IMR-90 (cell line): ENCODE measurements around the gene OSBP2. TPM values are rescaled to one million over a fixed set of nuclear protein-coding genes. Genes with fewer than 3 reads are reported as not detected.

Source experiments
- ATAC-seq: fragments of 200-7000 bp; cut with Tn5 transposase; 2 replicates; pipeline ENCODE4 v1.9.1; 2020; ENCODE audit warnings: low read depth, mild to moderate bottlenecking, moderate library complexity
- BruUV-seq: library from RNA; stranded (reverse); fragments of 400-500 nt; replicated peaks from 2 replicates; lab custom pipeline; 2021; lab: Mats Ljungman, UMichigan
- CTCF ChIA-PET: fragments of 300-600 bp; formaldehyde crosslinking; extraction: SDS; loops from one replicate; lab custom pipeline; 2021; ENCODE audit warnings: antibody characterized with exemption; lab: Yijun Ruan, JAX
- POLR2A ChIA-PET: fragments of 300-600 bp; sonication (Branson Sonifier 250); formaldehyde crosslinking; loops from one replicate; lab custom pipeline; 2022; ENCODE audit warnings: antibody characterized with exemption; ENCODE audit not compliant: unreplicated experiment; lab: Charles Lee
- DNase-seq: peaks from one replicate; pipeline ENCODE4 v3.0.0; 2013
- H2AFZ ChIP-seq: replicated peaks from 2 replicates; pipeline ENCODE3; 2013; ENCODE audit warnings: low read length, mild to moderate bottlenecking; ENCODE audit not compliant: poor library complexity
- H2AK5ac ChIP-seq: 2 replicates; pipeline ENCODE4 v1.6.1; 2013; ENCODE audit warnings: low read depth, low read length, inconsistent platforms
- H2AK9ac ChIP-seq: replicated peaks from 2 replicates; pipeline ENCODE3; 2013; ENCODE audit warnings: mild to moderate bottlenecking, low read depth, low read length, moderate library complexity; ENCODE audit not compliant: poor library complexity
- H2BK120ac ChIP-seq: 2 replicates; pipeline ENCODE4 v1.6.1; 2013; ENCODE audit warnings: low read depth, low read length, inconsistent platforms
- H2BK15ac ChIP-seq: 3 replicates; pipeline ENCODE4 v1.6.1; 2013; ENCODE audit warnings: low read depth, low read length, inconsistent platforms
- H2BK20ac ChIP-seq: 2 replicates; pipeline ENCODE4 v1.6.1; 2013; ENCODE audit warnings: low read depth, mild to moderate bottlenecking, inconsistent platforms, low read length, moderate library complexity
- H2BK5ac ChIP-seq: 2 replicates; pipeline ENCODE4 v1.6.1; 2013; ENCODE audit warnings: mild to moderate bottlenecking, low read depth, low read length, inconsistent platforms; ENCODE audit not compliant: poor library complexity, severe bottlenecking
- H3K14ac ChIP-seq: replicated peaks from 2 replicates; pipeline ENCODE4 v1.6.1; 2013; ENCODE audit warnings: low read depth, low read length, inconsistent platforms
- H3K18ac ChIP-seq: 2 replicates; pipeline ENCODE4 v1.6.1; 2013; ENCODE audit warnings: low read depth, low read length, control low read depth
- H3K23ac ChIP-seq: 2 replicates; pipeline ENCODE4 v1.6.1; 2013; ENCODE audit warnings: low read depth, low read length, inconsistent platforms
- H3K27ac ChIP-seq: 2 replicates; pipeline ENCODE4 v1.5.1; 2013; ENCODE audit warnings: mild to moderate bottlenecking, control low read depth, low read length; ENCODE audit not compliant: insufficient read depth
- H3K27me3 ChIP-seq: 2 replicates; pipeline ENCODE4 v1.6.1; 2013; ENCODE audit warnings: low read length; ENCODE audit not compliant: control insufficient read depth, insufficient read depth
- H3K36me3 ChIP-seq: 2 replicates; pipeline ENCODE4 v1.6.1; 2013; ENCODE audit warnings: low read length, mixed read lengths; ENCODE audit not compliant: control insufficient read depth, insufficient read depth
- H3K4ac ChIP-seq: 2 replicates; pipeline ENCODE4 v1.6.1; 2013; ENCODE audit warnings: low read depth, low read length, inconsistent platforms
- H3K4me1 ChIP-seq: 2 replicates; pipeline ENCODE4 v1.6.1; 2013; ENCODE audit warnings: low read length, mixed read lengths; ENCODE audit not compliant: control insufficient read depth, insufficient read depth
- H3K4me2 ChIP-seq: 2 replicates; pipeline ENCODE4 v1.6.1; 2013; ENCODE audit warnings: low read depth, mild to moderate bottlenecking, control low read depth, low read length, moderate library complexity
- H3K4me3 ChIP-seq: 2 replicates; pipeline ENCODE4 v1.5.1; 2013; ENCODE audit warnings: low read depth, mild to moderate bottlenecking, control low read depth, low read length, moderate library complexity; ENCODE audit not compliant: insufficient read depth
- H3K56ac ChIP-seq: 2 replicates; pipeline ENCODE4 v1.6.1; 2013; ENCODE audit warnings: low read length, inconsistent platforms; ENCODE audit not compliant: insufficient read depth; ENCODE audit errors: extremely low read depth
- H3K79me1 ChIP-seq, 2 experiments: 2 replicates each; pipeline ENCODE4 v1.6.1; 2013; ENCODE audit warnings: low read length in 2 of 2, inconsistent platforms in 1 of 2, low read depth in 1 of 2
- H3K9ac ChIP-seq: 2 replicates; pipeline ENCODE4 v1.6.1; 2013; ENCODE audit warnings: low read depth, low read length, control low read depth
- H3K9me1 ChIP-seq: 2 replicates; pipeline ENCODE4 v1.6.1; 2013; ENCODE audit warnings: low read length, inconsistent platforms; ENCODE audit not compliant: insufficient read depth
- H3K9me3 ChIP-seq: 2 replicates; pipeline ENCODE4 v1.6.1; 2013; ENCODE audit warnings: low read length; ENCODE audit not compliant: control insufficient read depth, insufficient read depth
- H4K20me1 ChIP-seq: 2 replicates; pipeline ENCODE4 v1.6.1; 2013; ENCODE audit warnings: low read length, inconsistent platforms; ENCODE audit not compliant: insufficient read depth
- H4K5ac ChIP-seq: 2 replicates; pipeline ENCODE4 v1.6.1; 2013; ENCODE audit warnings: mild to moderate bottlenecking, low read depth, low read length, control low read depth
- H4K8ac ChIP-seq, 2 experiments: 2 replicates each; pipeline ENCODE4 v1.6.1; 2013; ENCODE audit warnings: low read depth in 2 of 2, low read length in 2 of 2, control low read depth in 1 of 2, inconsistent platforms in 1 of 2
- H4K91ac ChIP-seq: 2 replicates; pipeline ENCODE4 v1.6.1; 2013; ENCODE audit warnings: low read depth, low read length, inconsistent platforms; ENCODE audit not compliant: insufficient read depth
- BHLHE40 ChIP-seq: fragments of 150-350 bp; IDR thresholded peaks from 2 replicates; pipeline ENCODE4 v1.6.1; 2016; ENCODE audit warnings: mild to moderate bottlenecking, low read depth, low read length
- CEBPB ChIP-seq: IDR thresholded peaks from 2 replicates; pipeline ENCODE4 v1.6.1; 2012; ENCODE audit warnings: low read depth, low read length, improper control_type of control experiment
- CHD1 ChIP-seq: IDR thresholded peaks from 2 replicates; pipeline ENCODE4 v1.6.1; 2012; ENCODE audit warnings: low read depth, low read length, improper control_type of control experiment
- CTCF ChIP-seq: conservative IDR thresholded peaks from 2 replicates; pipeline ENCODE4 v1.5.1; 2012; ENCODE audit warnings: mild to moderate bottlenecking, low read depth, low read length, improper control_type of control experiment
- MAZ ChIP-seq: IDR thresholded peaks from 2 replicates; pipeline ENCODE4 v1.6.1; 2012; ENCODE audit warnings: low read depth, mild to moderate bottlenecking, low read length, improper control_type of control experiment, moderate library complexity, borderline replicate concordance
- MXI1 ChIP-seq: IDR thresholded peaks from 2 replicates; pipeline ENCODE4 v1.6.1; 2012; ENCODE audit warnings: low read depth, mild to moderate bottlenecking, low read length, moderate library complexity, borderline replicate concordance
- NFE2L2 ChIP-seq: fragments of 150-350 bp; IDR thresholded peaks from 2 replicates; pipeline ENCODE4 v1.6.1; 2016; ENCODE audit warnings: low read depth, mild to moderate bottlenecking, low read length
- POLR2A ChIP-seq: IDR thresholded peaks from 2 replicates; pipeline ENCODE4 v1.6.1; 2012; ENCODE audit warnings: mild to moderate bottlenecking, low read depth, low read length
- RAD21 ChIP-seq: IDR thresholded peaks from 2 replicates; pipeline ENCODE4 v1.6.1; 2012; ENCODE audit warnings: low read length, improper control_type of control experiment
- RCOR1 ChIP-seq: IDR thresholded peaks from 2 replicates; pipeline ENCODE4 v1.6.1; 2012; ENCODE audit warnings: mild to moderate bottlenecking, low read length, improper control_type of control experiment; ENCODE audit not compliant: insufficient replicate concordance
- RFX5 ChIP-seq: IDR thresholded peaks from 2 replicates; pipeline ENCODE4 v1.8.0; 2012; ENCODE audit warnings: low read depth, mild to moderate bottlenecking, low read length, moderate library complexity
- WGBS, 2 experiments: methylation state at CpG; one replicate each; pipeline versions ENCODE4 v1.1.5 to v1.1.7; 2013; ENCODE audit warnings: missing lambda C conversion rate in 2 of 2; ENCODE audit not compliant: insufficient read length in 1 of 2; ENCODE audit errors: extremely low coverage in 2 of 2; 5-methylcytosine and 5-hydroxymethylcytosine counted together
- dilution Hi-C: fragments of 300-500 bp; cut with HindIII; formaldehyde crosslinking; loops from one replicate; pipeline ENCODE4 v1.14.3; 2018; ENCODE audit warnings: low sequenced_read_pairs; ENCODE audit not compliant: unreplicated experiment
- in situ Hi-C: fragments of 300-500 bp; cut with MboI; formaldehyde crosslinking; loops from 3 replicates; pipeline ENCODE4 v1.14.3; 2019; ENCODE audit warnings: low sequenced_read_pairs, inconsistent platforms, mixed read lengths
- intact Hi-C: fragments of 100-400 bp; cut with micrococcal nuclease; formaldehyde crosslinking; loops from 2 replicates; pipeline ENCODE4 v1.10.0; 2022
- polyA plus RNA-seq, 3 experiments: library from polyadenylated mRNA; depleted of rRNA; stranded (reverse); fragments of >200 nt; gene quantifications; 2 replicates each; pipeline ENCODE4 v1.2.3, GENCODE V29; 2012; ENCODE audit warnings: low replicate concordance in 1 of 3
- total RNA-seq: library from RNA; depleted of rRNA; stranded (reverse); fragments of >200 nt; gene quantifications from 2 replicates; pipeline ENCODE4 v1.2.3, GENCODE V29; 2012

OSBP2 gene
- total and polyA plus RNA-seq, 2 of the 4 experiments (the other 2 are of a cell fraction) = 1.8 to 2.2 TPM

- H2BK5ac ChIP-seq = no peak overlapping the region
- H3K9ac ChIP-seq = no peak overlapping the region
- H3K9me3 ChIP-seq = no peaks in the 10 kb centered on the region
- no peak overlapping the region for H2BK20ac ChIP-seq
- ChIA-PET POLR2A (no interaction called here), CTCF (no interaction called here)
- H3K27ac ChIP-seq = no peak overlapping the region
- H4K5ac ChIP-seq = no peak overlapping the region
- dilution Hi-C loops (no loop called here), in situ Hi-C loops (no loop called here), intact Hi-C loops (no loop called here)
- DNase-seq (no peak), ATAC-seq (no peak)
- H4K8ac ChIP-seq = no peak overlapping the region
- H3K36me3 ChIP-seq = no peaks in the 10 kb centered on the region
- no peak overlapping the region for H2AK9ac ChIP-seq
- H3K4me1 ChIP-seq = no peaks in the 10 kb centered on the region
- no peaks in the 10 kb centered on the region for H3K79me1 ChIP-seq
- WGBS, 2 experiments = no CpG with 5 or more reads among the region's 4 CpGs
- no peak overlapping the region for H2BK120ac ChIP-seq
- no TSS peak for BruUV-seq
- H4K91ac ChIP-seq = no peak overlapping the region
- H3K56ac ChIP-seq = no peak overlapping the region
- no peak overlapping the region for H3K18ac ChIP-seq
- H3K4me3 ChIP-seq = no peak overlapping the region
- no peak overlapping the region for H3K23ac ChIP-seq
- H2AFZ ChIP-seq = no peak overlapping the region
- H3K27me3 ChIP-seq = no peaks in the 10 kb centered on the region
- no peak overlapping the region for H2BK15ac ChIP-seq
- no peaks in the 10 kb centered on the region for H4K20me1 ChIP-seq
- peaks cover 3% of the 10 kb centered on the region; the same call in 1 of the 2 replicates for H3K9me1 ChIP-seq
- H3K4ac ChIP-seq = no peak overlapping the region
- H2AK5ac ChIP-seq = no peak overlapping the region
- H3K4me2 ChIP-seq = no peak overlapping the region
- H3K14ac ChIP-seq = no peak overlapping the region
- TF ChIP-seq CHD1 (no peak), BHLHE40 (no peak), RFX5 (no peak), MAZ (no peak), RCOR1 (no peak), NFE2L2 (no peak), CEBPB (no peak), MXI1 (no peak), POLR2A (no peak), CTCF (no peak), RAD21 (no peak)
Measured at GRCh38 chr22:30774566-30774965, 79.9 kb downstream of the OSBP2 start.
